HFFc6 (cell line): ENCODE measurements around the gene ADAP1. TPM values are rescaled to one million over a fixed set of nuclear protein-coding genes. Genes with fewer than 3 reads are reported as not detected.
A peak's percentile ranks its signal among the peaks of the same experiment; 100 is the strongest.
"Not testable (repeated sequence)": the region's sequence is repeated elsewhere in the genome, so short reads cannot be mapped to it uniquely, and the experiment has no call there.

ENCODE experiments used
- DNase-seq: peaks from one replicate; pipeline ENCODE4 v3.0.0-alpha.2; 2018
- H3K27ac Mint-ChIP-seq: 2 replicates; pipeline ENCODE4 v1.8.0; 2020; ENCODE audit warnings: mild to moderate bottlenecking, mixed read lengths
- H3K27me3 Mint-ChIP-seq: 2 replicates; pipeline ENCODE4 v1.8.0; 2021; ENCODE audit warnings: mild to moderate bottlenecking, moderate library complexity, mixed read lengths; ENCODE audit not compliant: insufficient read depth
- H3K36me3 Mint-ChIP-seq: 2 replicates; pipeline ENCODE4 v1.8.0; 2021; ENCODE audit warnings: low read depth, mixed read lengths
- H3K4me1 Mint-ChIP-seq: 2 replicates; pipeline ENCODE4 v1.8.0; 2020; ENCODE audit warnings: low read depth, mixed read lengths
- H3K4me3 Mint-ChIP-seq: 2 replicates; pipeline ENCODE4 v1.8.0; 2020; ENCODE audit warnings: mild to moderate bottlenecking, moderate library complexity, mixed read lengths
- H3K9me3 Mint-ChIP-seq: 2 replicates; pipeline ENCODE4 v1.8.0; 2020; ENCODE audit warnings: mild to moderate bottlenecking, mixed read lengths
- total RNA-seq, 6 experiments: library from RNA; stranded (reverse); fragmentation: NEBNext Ultra II Directional; extraction: Animal tissue kit (Norgen Biotek cat#: 25700); gene quantifications; 2 replicates in 1 of 6; 3 replicates in 5 of 6; pipeline ENCODE4 v1.2.3, GENCODE V29; 2021
- TF ChIP-seq, protein P1 (sequence below): fragments of 200-600 bp; sonication (generic); IDR thresholded peaks from 2 replicates; pipeline ENCODE4 v1.5.0; 2021; ENCODE audit warnings: antibody characterized with exemption, mild to moderate bottlenecking

Gene ADAP1
- total RNA-seq, 6 experiments from 2014 or later = 0.64 to 1.1 (median 0.90) TPM

DNA sequence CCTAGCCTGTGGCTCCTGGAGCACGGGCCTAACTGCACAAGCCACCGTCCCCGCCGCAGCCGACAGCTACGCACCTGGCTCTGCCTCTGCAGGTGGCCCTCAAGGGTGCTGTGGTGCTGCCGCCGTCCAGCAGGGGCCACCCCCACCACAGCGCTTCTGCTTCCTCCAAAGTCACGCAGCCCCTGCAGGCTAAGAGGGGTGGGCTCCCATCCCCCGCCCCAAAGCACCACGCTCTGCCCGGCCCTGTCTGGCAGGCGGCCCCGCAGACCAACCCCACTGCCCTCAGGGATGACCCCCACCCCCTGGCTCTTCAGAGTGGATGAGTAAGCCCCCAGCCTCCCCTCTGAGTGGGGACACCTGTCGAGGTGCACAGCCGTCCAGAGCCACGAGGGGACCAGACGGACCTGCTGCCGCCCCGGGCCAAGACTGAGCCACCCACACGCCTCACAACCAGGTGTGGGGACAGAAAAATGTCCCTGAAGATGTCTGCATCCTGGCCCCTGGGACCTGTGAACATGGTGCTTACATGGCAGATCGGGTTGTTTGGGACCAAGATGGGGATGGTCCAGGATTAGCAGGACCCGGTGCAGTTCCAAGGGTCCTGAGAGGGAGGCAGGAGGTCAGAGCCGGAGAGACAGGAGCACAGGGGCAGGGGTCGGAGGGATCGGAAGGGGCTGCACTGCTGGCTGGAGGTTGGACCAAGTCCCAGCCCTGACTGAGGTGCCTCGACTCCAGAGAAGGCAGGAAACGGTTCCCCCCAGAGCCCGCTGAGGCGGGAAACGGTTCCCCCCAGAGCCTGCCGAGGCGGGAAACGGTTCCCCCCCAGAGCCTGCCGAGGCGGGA lies 9.0 kb upstream of the ADAP1 start:
- no peaks in the 10 kb centered on the region for H3K9me3 Mint-ChIP-seq
- peaks cover 7% of the 10 kb centered on the region for H3K27me3 Mint-ChIP-seq
- H3K36me3 Mint-ChIP-seq = peaks cover 9% of the 10 kb centered on the region
- TF ChIP-seq, protein P1, sequence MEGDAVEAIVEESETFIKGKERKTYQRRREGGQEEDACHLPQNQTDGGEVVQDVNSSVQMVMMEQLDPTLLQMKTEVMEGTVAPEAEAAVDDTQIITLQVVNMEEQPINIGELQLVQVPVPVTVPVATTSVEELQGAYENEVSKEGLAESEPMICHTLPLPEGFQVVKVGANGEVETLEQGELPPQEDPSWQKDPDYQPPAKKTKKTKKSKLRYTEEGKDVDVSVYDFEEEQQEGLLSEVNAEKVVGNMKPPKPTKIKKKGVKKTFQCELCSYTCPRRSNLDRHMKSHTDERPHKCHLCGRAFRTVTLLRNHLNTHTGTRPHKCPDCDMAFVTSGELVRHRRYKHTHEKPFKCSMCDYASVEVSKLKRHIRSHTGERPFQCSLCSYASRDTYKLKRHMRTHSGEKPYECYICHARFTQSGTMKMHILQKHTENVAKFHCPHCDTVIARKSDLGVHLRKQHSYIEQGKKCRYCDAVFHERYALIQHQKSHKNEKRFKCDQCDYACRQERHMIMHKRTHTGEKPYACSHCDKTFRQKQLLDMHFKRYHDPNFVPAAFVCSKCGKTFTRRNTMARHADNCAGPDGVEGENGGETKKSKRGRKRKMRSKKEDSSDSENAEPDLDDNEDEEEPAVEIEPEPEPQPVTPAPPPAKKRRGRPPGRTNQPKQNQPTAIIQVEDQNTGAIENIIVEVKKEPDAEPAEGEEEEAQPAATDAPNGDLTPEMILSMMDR = 0 out of 2 replicates have a peak, but pooled peaks have one; percentile 9
- no peak overlapping the region for H3K27ac Mint-ChIP-seq
- no peaks in the 10 kb centered on the region for H3K4me1 Mint-ChIP-seq
- no peak for DNase-seq
- no peak overlapping the region for H3K4me3 Mint-ChIP-seq

DNA sequence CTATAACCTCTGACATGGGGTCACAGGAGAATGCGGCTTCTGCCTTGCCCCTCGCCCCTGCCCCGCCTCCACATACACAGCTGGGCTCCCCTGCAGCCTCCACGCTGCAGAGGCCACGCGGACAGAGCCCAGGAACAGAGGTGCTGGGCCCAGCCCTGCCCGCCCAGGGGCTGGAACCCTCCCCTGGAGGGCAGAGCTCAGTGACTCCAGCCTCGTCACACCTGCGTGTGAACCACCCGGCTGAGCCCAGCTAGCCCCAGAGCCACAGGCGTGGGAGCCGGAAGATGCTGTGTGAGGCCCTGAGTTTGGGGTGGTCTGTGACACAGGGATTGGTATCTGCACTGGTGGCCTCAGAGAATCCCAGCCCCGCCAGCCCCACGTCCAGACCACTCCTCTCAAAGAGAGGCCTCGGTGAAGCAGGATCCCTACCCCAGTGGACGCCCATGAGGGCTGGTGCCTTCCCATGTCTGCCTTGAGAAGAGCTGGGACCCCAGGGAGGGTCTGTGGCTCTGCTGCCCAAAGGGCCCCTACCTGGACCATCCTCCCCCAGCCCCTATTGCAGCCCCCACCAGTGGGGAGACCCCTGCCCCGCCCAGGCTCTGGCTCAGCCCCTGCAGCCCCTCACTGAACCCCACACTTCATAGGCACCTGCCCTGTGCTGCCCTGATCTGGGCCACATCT lies 8.1 kb upstream of the ADAP1 start:
- no peaks in the 10 kb centered on the region for H3K9me3 Mint-ChIP-seq
- peaks cover 3% of the 10 kb centered on the region for H3K36me3 Mint-ChIP-seq
- no peak for DNase-seq
- H3K27me3 Mint-ChIP-seq = peaks cover 8% of the 10 kb centered on the region
- H3K27ac Mint-ChIP-seq = no peak overlapping the region
- no peak overlapping the region for H3K4me3 Mint-ChIP-seq
- no peaks in the 10 kb centered on the region for H3K4me1 Mint-ChIP-seq
- TF ChIP-seq, protein P1 = no peak

DNA sequence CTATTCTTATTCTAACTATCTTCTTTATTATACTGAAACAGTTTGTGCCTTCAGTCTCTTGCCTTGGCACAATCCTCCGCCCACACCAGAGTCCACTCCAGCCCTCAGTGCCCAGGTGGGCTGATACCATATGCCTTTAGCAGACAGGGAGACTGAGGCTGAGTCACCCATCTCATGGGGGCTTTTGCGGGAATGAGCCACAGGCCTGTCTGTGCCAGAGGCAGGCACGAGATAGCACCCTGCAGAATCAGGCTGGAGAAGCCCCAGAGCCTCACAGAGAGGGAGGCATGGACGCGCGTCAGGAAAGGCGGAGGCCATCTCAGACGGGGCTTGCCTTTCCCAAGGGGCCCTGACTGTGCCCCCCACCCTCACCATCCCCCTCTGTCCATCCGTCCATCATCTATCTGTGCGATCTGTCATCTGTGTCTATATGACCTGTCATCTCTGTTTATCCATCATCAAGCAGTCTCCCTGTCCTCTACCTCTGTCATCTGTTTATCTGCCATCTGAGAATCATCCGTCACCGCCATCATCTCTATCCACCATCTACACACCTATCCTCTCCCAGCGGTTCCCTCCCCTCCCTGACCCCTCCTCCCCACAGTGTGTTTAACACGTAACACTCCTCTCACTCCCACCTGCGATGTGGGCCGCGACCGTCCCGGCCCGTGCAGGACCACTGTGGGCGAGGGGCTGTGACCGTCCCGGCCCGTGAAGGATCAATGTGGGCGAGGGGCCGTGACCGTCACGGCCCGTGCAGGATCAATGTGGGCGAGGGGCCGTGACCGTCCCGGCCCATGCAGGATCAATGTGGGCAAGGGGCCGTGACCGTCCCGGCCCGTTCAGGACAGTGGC lies 7.3 kb upstream of the ADAP1 start:
- Mint-ChIP-seq H3K27me3 (peaks cover 8% of the 10 kb centered on the region), H3K9me3 (no peaks in the 10 kb centered on the region), H3K36me3 (no peaks in the 10 kb centered on the region), H3K4me3 (no peak overlapping the region), H3K4me1 (no peaks in the 10 kb centered on the region), H3K27ac (no peak overlapping the region)
- TF ChIP-seq, protein P1 = no peak
- DNase-seq = no peak

DNA sequence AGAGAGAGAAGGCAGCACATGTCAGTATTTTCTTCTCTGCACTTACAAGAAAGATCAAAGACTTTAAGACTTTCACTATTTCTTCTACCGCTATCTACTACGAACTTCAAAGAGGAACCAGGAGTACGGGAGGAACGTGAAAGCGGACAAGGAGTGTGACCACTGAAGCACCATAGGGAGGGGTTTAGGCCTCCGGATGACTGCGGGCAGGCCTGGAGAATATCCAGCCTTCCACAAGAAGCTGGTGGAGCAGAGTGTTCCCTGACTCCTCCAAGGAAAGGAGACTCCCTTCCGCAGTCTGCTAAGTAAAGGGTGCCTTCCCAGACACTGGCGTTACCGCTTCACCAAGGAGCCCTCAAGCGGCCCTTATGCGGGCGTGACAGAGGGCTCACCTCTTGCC lies 6.5 kb upstream of the ADAP1 start:
- DNase-seq, H3K4me3 Mint-ChIP-seq, H3K36me3 Mint-ChIP-seq, H3K27ac Mint-ChIP-seq, H3K9me3 Mint-ChIP-seq, H3K4me1 Mint-ChIP-seq: not testable (repeated sequence)
- H3K27me3 Mint-ChIP-seq = peaks cover 14% of the 10 kb centered on the region

DNA sequence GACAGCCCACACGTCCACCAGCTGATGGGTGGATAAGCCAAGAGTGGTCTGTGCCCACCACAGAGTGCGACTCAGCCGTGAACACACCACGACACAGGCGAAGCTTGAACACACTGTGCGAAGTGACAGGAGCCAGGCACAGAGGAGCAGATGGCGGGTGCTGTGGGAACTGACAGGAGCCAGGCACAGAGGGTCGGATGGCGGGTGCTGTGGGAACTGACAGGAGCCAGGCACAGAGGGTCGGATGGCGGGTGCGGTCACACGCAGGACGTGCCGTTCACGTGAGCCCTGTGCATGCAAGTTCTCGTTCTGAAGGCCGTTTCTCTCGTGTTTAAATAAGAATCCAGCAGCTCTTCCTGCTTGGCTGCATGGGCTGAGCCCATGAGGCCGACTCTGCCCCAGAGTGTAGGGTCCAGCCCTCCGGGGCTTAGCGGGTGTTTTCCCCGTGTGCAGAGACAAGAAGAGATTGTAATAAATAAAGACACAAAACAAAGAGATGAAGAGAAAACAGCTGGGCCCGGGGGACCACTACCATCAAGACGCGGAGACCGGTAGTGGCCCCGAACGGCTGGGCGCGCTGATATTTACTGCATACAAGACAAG lies 5.9 kb upstream of the ADAP1 start:
- no peak overlapping the region for H3K4me3 Mint-ChIP-seq

DNA sequence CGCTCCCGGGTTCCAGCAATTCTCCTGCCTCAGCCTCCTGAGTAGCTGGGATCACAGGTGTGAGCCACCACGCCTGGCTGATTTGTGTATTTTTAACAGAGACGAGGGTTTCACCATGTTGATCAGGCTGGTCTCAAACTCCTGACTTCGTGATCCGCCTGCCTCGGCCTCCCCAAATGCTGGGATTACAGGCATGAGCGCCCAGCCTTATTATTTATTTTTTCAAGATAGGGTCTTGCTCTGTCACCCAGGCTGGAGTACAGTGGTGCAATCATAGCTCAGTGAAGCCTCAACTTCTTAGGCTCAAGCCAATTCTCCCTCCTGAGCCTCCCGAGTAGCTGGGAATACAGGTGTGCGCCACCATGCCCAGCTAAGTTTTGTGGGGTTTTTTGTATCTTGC lies 5.3 kb upstream of the ADAP1 start:
- not testable (repeated sequence) for H3K36me3 Mint-ChIP-seq, H3K27ac Mint-ChIP-seq, DNase-seq, H3K9me3 Mint-ChIP-seq, H3K4me1 Mint-ChIP-seq, H3K4me3 Mint-ChIP-seq
- peaks cover 22% of the 10 kb centered on the region for H3K27me3 Mint-ChIP-seq

More for the DNA sequence above, 5.9 kb upstream of the ADAP1 start:
- no peaks in the 10 kb centered on the region for H3K36me3 Mint-ChIP-seq
- DNase-seq = no peak
- peaks cover 16% of the 10 kb centered on the region for H3K27me3 Mint-ChIP-seq
- H3K27ac Mint-ChIP-seq = no peak overlapping the region
- H3K9me3 Mint-ChIP-seq = no peaks in the 10 kb centered on the region
- no peaks in the 10 kb centered on the region for H3K4me1 Mint-ChIP-seq
- TF ChIP-seq, protein P1 = no peak
